SU-DHL-6 (cell line): Measurements from ENCODE around the gene KSR1.

Experiments
- EZH2phosphoT487 ChIP-seq: fragments of 200-600 bp; sonication (generic), shearing (Covaris generic); conservative IDR thresholded peaks from 2 replicates; pipeline ENCODE4 v1.6.1; 2018; ENCODE audit warnings: mild to moderate bottlenecking, antibody characterized with exemption, low read length, moderate library complexity, mixed read lengths
- TF ChIP-seq, protein P1 (sequence below): fragments of 200-600 bp; sonication (generic); IDR thresholded peaks from one replicate; pipeline ENCODE4 v1.5.1; 2017; ENCODE audit warnings: antibody characterized with exemption, mild to moderate bottlenecking, low read length, moderate library complexity; ENCODE audit not compliant: insufficient read depth, poor library complexity, severe bottlenecking

DNA sequence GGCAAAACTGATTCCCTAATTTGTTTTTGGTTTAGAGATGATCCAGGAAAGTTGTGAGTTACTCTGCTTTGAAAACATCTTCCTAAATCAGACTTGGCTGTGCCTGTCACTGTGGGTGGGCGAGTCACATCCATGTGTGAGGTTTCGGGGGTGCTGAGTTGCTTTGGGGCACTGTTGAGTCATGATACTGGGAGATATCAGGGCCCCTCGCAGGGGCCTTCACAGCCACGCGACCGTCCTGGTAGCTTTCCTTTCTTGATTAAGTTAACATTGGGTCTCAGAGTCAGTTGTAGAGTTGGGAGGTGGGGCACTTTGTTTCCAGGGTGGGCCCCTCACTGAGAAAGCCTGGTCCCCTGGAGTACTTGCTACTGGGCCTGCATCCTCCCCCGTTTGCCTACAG, 116.4 kb downstream of the KSR1 start:
- TF ChIP-seq, protein P1, sequence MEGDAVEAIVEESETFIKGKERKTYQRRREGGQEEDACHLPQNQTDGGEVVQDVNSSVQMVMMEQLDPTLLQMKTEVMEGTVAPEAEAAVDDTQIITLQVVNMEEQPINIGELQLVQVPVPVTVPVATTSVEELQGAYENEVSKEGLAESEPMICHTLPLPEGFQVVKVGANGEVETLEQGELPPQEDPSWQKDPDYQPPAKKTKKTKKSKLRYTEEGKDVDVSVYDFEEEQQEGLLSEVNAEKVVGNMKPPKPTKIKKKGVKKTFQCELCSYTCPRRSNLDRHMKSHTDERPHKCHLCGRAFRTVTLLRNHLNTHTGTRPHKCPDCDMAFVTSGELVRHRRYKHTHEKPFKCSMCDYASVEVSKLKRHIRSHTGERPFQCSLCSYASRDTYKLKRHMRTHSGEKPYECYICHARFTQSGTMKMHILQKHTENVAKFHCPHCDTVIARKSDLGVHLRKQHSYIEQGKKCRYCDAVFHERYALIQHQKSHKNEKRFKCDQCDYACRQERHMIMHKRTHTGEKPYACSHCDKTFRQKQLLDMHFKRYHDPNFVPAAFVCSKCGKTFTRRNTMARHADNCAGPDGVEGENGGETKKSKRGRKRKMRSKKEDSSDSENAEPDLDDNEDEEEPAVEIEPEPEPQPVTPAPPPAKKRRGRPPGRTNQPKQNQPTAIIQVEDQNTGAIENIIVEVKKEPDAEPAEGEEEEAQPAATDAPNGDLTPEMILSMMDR: no peak
- no peak for TF ChIP-seq EZH2phosphoT487
